NCI-H1930 (cell line): ENCODE data around the gene ZNF236.
"Not testable (repeated sequence)": the region's sequence is repeated elsewhere in the genome, so short reads cannot be mapped to it uniquely, and the experiment has no call there.

Experiments
- DNase-seq, 2 experiments: peaks; one replicate each; lab custom pipeline; 2025; lab: John Stamatoyannopoulos, UW

The ZNF236 gene

DNA sequence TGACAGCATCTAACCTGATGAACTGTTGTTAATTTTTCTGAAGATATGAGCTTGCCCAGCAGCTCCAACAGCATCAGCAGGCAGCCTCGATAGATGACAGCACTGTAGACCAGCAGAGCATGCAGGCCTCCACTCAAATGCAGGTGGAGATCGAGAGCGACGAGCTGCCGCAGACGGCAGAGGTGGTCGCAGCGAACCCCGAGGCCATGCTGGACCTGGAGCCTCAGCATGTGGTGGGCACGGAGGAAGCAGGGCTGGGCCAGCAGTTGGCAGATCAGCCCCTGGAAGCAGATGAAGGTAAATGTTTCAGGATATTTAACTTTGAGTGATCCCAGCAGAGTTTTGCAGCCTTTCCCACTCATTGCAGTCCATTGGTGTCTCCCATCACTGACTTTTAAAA is 85.9 kb downstream of the ZNF236 start:
- DNase-seq, result no peak

DNA sequence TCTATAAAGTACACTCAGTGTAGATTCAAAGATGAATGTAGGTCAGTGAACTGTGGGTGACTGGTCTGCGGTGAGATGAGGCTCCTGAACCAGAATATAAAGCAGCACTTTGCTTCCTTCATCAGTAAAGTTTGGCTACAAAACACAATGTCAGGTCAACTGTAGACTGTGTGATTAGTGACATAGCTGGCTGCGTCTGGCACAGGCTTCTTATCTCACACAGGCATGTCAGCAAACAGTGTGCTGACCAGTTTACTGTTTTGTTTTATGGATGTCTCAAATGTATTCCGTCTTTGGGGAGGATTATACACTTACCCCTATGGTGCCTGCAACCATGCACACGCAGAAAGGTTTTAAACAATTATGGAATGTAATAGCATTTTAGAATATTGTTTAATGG is 87.1 kb downstream of the ZNF236 start:
- DNase-seq, result no peak

DNA sequence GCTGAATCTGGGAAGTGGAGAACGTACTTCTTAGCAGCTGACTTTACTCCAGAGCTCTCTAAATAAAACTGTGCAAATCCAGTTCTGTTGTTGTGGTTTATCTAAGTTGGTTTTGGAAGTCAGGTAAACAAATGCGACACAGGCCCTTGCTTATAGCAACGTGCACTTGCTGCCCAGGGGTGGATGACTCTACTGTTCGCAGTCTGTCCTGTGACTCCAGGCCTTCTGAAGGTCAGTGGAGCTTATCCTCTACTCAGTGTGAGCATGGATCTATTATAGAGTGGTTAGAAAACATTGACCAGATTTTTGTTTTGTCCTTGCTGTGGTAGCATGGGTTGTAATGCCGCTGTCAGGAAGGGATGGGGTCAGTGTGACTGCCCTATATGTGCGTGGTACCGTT is 89.1 kb downstream of the ZNF236 start:
- no peak for DNase-seq

DNA sequence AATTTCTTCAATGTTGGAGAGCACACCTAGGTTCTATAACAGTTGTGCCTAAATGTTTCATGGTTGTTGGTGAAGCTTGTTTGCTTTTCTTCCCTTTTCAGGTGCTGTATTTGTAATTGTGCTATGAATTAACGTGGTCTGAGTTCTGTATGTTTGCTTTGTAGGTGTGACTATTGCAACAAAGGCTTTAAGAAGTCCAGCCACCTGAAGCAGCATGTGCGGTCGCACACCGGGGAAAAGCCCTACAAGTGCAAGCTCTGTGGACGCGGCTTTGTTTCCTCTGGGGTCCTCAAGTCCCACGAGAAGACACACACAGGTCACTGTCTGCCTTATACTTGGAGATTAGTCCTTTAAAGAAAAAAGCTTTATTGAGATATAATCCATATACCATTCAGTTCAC is 91.2 kb downstream of the ZNF236 start:
- peak in 1 of 2 experiments; percentile 8 for DNase-seq

DNA sequence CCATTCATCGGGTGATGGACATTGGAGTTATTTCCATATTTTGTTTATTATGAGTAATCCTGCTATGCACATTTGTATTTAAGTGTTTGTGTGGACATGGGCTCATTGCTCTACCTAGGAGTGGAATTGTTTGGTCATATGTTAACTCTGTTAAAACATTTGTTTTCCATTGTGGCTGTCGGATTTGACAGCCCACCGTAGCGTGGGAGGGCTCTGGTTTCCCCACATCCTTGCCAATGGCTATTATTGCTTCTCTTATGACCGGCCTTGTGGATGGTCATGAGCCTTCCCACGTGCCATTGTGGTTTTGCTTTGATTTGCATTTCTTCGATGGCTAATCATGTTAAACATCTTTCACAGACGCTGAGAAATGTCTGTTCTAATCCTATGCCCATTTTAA is 92.0 kb downstream of the ZNF236 start:
- no peak for DNase-seq

DNA sequence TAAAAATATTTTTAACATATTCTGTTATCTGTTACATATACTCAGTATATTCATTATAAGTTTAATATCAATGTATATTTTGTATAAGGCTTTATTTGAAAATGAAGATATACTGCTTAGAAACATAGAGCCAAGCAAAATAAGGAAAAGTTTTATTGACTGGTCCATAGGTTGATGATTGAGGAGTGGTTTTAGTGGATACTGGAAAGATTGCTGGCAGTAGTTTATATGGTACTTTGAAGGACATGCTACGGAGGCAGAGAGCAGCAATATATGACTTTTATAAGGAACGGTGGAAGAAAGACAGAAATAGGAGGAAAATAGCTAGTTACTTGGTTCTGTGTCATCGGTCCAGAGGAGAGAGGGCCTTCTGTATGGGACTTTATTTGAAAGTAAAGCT is 92.4 kb downstream of the ZNF236 start:
- no peak for DNase-seq

DNA sequence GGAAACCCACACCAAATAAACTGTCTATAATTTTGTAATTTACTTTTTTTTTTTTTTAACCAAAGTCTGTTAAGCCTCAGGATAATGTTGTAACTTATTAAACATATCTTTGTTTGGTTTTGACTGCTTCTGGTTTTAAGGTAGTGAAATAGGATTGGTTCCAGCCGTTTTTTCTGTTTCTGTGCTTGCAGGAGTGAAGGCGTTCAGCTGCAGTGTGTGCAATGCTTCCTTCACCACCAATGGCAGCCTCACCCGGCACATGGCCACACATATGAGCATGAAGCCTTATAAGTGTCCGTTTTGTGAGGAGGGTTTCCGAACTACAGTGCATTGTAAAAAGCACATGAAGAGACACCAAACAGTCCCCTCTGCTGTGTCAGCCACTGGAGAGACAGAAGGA is 93.1 kb downstream of the ZNF236 start:
- no peak for DNase-seq

DNA sequence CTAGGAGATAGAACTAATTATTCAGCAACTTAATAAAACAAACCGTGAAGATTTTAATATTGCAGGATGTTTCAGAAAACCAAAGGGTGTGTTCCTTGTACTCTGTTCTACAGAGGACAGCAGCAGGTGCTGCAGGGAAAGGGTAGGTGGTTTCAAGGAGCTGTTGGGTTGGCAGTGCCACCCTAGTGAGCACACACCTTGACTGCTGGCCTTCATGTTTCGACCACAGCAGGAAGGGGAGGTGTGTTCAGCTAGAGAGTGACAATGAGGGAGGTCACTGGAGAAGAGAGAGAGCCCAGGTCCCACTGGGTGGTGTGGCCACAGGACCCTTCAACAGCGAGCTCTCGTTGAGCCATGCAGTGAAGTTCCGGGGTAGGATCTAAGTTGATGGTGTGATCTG is 98.6 kb downstream of the ZNF236 start:
- no peak for DNase-seq

DNA sequence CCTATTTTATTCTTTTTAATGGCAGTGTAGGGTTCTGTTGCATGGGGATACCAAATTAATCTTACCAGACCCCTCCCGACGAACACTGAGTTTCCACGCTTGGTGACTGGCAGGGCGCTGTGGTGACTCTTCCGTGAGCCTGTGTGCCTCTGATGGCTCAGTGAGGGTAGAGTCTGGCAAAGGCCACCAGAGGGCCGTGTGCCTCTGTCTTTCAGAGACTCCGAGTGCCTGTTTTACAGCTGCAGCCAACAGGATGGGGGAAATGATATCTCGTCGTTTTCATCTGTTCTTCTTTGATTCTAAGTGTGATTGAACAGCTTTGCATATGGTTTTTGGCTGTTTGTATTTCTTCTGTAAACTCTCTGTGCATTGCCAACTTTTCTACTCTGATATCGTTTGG is 99.8 kb downstream of the ZNF236 start:
- peak in 1 of 2 experiments; percentile 19 for DNase-seq

DNA sequence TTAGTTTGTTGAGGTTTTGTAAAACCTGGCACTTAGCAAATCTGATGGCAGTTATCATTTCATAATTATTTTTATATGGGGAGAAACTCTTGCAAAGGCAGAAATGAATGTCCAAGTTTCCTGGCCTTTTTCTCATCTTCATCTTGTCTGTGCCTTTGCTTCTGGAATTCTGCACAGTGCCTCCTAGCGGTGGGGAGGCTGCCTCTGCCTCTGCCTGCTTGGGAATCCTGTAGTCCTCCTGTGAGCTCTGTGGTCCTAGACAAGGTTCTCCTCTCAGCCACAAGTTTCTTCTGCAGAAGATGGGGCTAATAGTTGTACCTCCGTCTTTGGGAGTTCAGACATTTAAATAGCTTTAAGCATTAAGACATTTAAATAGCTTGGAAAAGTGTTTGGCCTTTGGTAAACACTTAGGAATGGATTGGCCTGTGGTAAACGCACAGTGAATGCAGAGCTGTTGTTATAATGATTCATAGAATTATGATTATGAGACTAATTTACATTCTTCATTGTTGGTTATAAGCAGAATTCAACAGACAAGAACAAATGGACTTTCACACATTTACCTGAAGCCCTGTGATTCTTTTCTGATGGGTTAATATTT is 101.2 kb downstream of the ZNF236 start:
- DNase-seq, result no peak

DNA sequence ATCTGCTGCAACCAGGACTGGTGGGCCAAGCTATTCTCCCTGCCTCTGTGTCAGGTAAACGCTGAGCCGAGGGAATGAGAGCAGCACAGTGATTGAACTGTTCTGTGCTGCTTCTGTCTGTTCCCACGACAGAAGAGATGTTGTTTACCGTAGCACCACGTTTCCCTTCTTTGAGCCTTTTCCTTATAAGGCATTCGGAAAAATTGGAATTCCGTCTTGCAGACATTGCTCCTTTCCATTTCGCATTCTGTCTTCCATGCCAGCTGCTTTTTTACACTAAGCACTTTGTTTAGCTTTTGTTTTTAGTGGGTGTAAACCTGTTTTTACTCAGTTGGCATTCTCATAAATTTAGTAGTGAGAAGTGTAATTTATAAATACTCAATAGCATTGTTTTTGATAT is 103.1 kb downstream of the ZNF236 start:
- no peak for DNase-seq

DNA sequence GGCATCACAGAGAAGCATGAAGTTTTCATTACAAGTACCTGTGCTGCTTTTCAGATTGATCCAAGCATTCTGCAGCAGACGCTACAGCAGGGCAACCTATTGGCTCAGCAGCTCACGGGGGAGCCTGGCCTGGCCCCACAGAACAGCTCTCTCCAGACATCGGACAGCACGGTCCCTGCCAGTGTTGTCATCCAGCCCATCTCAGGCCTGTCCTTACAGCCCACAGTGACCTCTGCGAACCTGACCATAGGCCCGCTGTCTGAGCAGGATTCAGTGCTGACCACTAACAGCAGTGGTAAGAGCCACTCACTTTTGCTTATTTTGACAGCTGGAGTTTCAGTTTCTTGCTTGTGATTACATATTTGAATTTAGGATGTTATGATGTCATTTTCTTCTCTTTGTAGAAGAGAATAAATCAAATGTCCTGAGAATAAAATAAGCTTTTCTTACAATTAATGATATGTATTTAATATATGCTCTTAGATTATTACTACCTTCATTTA is 104.9 kb downstream of the ZNF236 start:
- DNase-seq, result no peak

DNA sequence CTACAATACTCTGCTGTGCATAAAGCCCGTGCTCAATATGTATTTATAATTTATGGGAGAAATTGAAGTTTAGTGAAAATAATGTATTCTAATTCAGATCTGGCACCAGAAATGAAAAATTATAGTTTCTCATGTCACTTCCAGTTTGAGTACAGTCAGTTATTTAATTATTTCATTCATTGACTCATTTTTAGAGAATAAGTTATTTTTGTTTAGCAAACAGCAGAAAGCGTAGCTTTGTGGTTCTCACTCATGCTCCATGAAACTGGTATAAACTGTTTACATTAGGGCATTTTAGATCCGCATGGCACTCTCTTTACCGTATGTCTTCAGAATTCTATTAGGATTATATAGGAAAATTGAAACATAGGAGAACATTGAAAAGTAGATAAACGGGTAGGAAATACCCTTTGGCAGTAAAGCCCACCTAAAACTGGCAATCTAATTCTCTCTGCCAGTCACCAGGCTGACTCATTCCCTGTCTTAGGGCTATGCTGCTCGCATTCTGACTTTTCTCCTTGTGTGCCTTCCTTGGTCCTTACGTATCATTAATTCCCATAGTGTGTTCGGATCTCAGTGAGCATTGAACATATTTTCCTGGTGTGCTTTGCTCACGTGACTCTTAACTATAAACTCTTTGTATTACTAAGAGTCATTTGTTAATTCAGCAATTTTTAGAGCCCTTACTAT is 106.0 kb downstream of the ZNF236 start:
- DNase-seq, result no peak

DNA sequence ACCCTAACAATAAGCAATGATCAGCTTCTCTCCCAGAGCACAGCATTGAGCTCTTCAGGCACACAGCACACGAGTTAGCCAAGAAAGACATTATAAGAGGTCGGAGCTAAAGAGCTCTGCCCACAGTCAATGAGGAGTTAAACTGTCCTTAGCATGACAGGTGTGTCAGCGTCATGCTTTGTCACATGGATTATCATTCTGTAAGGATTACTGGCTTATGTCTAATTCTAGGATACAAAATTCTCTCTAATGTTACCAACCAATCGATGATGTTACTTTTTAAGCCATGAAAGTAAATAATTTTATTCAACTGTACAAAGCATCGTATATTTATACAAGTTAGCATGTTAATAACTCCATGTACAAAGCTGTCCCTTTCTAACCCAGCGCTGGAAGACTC is 108.8 kb downstream of the ZNF236 start:
- no peak for DNase-seq

DNA sequence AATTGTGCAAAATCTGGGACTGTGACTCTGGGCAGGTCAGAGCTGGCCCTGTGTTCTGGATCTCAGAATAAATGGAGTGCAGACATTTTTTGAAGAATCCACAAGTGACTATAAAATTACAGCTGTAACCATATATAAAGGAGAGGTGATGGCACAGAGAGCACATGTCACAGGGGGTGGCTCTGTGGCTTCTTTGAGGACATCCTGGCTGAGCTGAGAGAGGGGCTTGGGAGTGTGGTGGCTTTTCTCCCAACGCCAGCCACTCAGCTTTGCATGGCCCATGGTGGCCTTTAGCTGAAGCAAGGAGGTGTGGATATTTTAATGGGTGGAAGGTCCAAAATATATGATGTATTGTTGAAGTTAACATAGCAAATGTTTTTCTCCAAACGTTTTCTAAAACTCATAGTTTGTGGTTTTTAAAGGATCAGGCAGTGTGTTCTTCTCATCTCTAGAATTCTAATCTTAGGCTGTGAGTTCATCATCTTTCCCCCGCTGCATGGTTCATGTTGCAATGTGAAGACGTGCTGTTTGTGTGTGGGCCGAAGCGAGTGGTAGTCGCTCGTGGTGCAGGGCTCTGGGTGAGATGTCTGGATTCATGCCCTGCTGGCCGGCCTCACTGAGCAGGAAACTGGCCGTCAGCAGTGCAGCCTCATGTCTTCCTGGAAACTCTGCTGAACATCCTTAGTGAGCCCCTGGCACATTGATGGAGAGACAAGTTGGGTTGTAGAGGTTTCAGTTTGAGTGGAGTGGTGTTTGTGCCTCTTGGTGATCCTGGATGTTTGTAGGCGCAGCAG is 109.9 kb downstream of the ZNF236 start:
- no peak for DNase-seq

DNA sequence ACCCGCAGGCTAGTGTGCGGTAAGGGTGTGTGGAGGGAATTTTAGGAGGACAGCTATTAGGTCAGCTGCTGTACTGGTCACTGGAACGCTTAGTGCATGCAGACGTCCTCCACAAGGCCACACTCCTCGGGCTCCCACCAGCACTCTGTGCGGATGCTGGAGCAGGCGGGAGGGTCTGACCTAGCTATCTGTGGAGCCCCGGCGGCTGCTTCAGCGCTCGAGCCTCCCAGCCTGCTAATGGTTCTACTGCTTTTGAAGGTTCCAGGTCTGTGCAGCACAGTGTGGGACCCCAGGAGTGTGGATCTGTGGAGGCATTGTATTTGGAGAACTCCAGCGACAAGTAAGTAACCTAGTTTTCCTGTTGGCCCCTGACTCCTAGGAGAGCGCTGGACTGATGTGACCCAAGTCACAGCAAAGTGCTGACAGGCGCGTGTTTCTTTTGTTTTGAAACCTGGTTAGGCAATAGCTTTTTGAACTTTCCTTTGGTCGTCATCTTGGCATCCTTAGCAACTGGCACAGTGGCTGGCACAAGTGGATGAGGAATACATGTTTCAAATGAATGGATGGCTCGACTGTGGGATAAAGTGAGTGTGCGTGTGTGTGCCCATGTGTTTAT is 113.5 kb downstream of the ZNF236 start:
- DNase-seq, result no peak

DNA sequence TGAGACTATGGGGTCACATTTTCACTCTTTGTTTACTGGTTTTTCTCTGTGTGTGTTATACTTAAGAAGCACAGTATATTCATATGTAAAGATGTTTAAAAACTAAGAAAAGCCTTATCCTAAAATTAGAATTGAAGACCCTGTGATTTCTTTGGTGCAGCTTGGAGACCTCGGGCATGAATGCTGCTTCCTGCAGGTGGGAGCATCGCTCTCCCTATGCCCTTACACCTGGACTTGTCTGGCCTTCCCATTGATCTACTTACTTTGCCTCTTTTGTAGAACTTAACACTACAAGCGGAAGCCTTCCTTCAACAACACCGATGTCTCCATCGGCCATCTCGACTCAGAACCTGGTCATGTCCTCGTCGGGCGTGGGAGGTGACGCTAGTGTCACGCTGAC is 114.5 kb downstream of the ZNF236 start:
- DNase-seq, result no peak

DNA sequence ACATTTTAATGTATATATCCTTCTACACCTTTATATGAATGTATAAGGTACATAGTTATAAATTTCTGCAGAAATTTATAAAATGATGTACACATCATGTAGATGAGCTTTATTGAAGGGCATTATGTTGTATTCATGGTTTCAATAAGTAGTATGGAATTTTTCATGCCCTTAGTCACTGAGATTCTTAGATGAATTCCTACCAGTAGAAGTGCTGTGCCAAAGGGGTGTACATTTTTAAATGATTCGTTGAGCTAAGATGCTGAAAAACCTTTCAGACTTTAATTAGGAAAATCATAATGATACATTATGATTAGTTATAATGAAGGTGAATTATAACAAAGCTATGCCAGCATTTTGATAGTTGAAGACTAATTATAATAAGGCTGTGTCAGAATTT is 115.2 kb downstream of the ZNF236 start:
- DNase-seq, result no peak

DNA sequence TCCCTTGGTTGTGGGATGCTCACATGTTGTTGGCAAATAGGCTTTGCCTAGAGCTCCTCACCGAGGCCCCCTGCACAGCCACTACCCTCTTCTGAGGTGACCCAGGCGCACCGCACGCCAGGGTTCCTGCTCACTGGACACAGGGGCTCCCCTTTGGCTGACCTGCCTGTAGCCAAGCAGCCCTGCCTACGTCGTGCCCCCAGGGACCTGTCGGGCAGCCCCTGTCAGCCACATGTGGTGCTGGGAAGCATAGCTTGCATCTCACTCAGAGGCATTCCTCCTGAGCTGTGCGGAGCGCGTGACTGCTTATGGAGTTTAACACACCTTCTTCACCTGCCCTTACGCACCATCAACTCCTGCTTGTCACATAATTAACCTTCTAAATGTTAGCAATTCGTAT is 116.3 kb downstream of the ZNF236 start:
- DNase-seq, result no peak

DNA sequence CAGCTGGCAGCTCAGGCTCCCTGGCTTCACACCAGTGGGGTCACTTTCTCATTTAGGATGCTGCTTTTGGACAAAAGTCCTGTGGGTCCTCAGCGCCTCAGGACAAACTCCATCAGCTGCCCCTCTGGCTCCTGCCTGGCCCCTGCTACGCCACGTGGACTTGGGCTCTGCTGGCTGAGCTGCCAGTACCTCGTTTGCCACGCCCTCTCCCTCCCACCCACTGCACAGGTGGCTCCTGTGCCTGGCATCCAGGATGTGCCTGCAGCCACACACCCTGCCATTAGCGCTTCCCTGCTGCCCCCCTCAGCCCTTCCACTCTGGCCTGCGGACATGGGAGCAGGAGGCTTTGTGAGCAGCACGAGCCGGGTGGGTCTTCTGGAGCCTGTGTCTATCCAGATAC is 118.9 kb downstream of the ZNF236 start:
- no peak for DNase-seq

DNA sequence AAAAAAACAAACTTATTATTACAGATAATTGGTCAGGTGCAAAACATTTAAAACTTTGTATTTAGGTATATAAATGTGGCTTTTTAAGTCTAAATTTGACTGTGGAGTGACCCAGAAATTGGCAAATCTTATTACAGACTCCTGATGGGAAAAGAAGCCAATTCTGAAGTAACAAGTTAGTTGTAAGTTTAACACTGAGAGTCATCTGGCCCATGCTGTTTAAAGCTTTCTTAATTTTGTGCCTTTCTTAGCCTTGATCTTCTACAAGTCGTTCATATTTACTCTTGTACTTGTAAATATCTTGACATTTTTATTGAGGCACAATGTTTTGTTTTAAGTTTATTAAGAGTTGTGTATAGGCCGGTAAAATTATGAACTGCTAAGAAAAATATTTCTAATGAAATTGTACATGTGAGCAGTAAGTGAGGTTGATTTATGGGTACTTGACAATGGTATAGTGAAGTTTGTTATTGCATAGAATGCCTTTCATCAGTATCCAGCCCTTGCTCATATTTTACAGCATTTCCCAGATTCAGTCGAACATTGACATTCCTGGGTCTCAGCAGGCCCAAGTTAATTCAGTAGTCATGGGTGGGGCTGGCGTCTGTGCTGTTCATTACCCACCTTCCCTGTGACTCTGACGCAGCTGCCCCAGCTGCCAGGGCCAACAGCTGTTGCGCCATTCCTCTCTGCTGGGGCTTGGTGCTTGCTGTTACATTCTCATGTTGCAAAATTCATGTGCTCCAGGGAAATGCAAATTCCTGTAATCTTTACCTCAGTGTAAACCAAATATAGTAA is 121.4 kb downstream of the ZNF236 start:
- no peak for DNase-seq

DNA sequence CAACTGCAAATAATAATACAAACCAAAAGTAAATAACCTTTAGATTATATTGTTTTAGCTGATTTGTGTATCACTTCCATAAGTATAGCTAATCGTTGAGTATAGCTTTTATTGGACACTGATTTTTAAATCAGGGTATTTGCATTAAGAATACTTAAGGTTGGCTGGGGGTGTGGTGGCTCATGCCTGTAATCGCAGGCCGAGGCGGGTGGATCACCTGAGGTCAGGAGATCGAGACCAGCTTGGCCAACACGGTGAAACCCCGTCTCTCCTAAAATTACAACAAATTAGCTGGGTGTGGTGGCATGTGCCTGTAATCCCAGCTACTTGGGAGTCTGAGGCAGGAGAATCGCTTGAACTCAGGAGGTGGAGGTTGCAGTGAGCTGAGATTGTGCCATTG is 122.0 kb downstream of the ZNF236 start:
- DNase-seq, result not testable (repeated sequence)
